PFSK-1 (cell line): ENCODE measurements around the gene COP1.

ENCODE experiments used
- FOXP2 ChIP-seq: optimal IDR thresholded peaks from 2 replicates; pipeline ENCODE3; 2011; ENCODE audit warnings: borderline replicate concordance, control low read depth, inconsistent platforms; ENCODE audit not compliant: insufficient read depth; ENCODE audit errors: extremely low read length, extremely low read depth
- POLR2AphosphoS5 ChIP-seq: IDR thresholded peaks from 2 replicates; pipeline ENCODE4 v1.6.1; 2012; ENCODE audit warnings: low read depth, mild to moderate bottlenecking, control low read depth, low read length, moderate library complexity
- REST ChIP-seq, 2 experiments: IDR thresholded peaks; 2 replicates each; pipeline versions ENCODE4 v1.6.1 to v1.8.0; 2011 to 2012; ENCODE audit warnings: low read depth in 2 of 2, low read length in 2 of 2, control low read depth in 1 of 2, inconsistent platforms in 1 of 2, mild to moderate bottlenecking in 1 of 2, moderate library complexity in 1 of 2; ENCODE audit not compliant: insufficient read depth in 1 of 2
- SIN3A ChIP-seq: IDR thresholded peaks from 2 replicates; pipeline ENCODE4 v1.6.1; 2012; ENCODE audit warnings: mild to moderate bottlenecking, low read length, moderate library complexity, borderline replicate concordance; ENCODE audit not compliant: insufficient read depth
- TAF1 ChIP-seq: IDR thresholded peaks from 2 replicates; pipeline ENCODE4 v1.6.1; 2012; ENCODE audit warnings: low read length, control low read depth, borderline replicate concordance; ENCODE audit not compliant: insufficient read depth

COP1 gene

DNA sequence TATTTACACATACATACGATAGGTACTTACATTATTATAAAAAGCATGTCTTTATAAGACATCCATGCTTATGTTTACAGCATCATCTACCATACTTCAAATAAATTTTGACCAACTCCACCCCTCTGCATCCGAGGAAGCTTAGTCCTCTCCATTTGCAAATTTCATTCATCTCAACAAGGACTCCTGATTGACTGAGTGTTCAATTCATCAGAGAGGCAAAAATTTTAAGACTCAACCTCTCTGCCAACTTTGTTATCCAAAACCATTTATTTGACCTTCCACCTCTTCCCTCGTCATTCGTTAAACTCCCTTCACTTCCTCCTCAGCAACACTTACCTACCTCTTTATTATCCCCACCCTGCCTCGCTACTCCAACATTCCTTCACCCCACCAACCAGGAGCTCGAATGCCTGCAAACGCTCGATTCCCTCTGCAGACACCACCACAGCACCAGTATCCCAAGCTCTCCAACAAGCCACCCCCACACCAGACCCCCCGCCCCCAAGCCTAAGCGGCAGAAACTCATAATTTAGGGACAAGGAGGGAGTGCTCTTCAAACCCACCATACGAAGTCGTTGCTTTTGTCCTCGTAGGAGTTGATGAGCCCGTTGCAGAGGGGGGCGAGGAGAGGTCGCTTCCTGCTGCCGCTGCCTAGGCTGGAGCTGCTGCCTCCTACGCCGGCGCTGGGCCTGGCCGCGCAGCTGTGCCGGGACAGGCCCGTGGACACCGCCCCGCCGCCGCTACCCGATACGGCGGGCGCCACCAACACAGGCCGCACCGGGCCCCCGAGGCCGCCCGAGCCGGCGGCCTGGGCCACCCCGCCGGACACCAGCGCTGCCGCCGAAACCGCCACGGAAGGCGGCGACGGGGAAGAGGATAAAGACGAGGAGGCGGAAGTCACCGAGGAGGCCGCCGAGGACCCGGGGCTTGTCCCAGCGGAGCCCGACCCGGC, 803 bp downstream of the COP1 start:
- TF ChIP-seq POLR2AphosphoS5 (no peak), REST (IDR thresholded peaks at IDR 0.05; ENCODE audit: insufficient read depth in 1 of 2, low read depth in 2 of 2, low read length in 2 of 2) (no peak), FOXP2 (no peak), SIN3A (no peak), TAF1 (no peak)

DNA sequence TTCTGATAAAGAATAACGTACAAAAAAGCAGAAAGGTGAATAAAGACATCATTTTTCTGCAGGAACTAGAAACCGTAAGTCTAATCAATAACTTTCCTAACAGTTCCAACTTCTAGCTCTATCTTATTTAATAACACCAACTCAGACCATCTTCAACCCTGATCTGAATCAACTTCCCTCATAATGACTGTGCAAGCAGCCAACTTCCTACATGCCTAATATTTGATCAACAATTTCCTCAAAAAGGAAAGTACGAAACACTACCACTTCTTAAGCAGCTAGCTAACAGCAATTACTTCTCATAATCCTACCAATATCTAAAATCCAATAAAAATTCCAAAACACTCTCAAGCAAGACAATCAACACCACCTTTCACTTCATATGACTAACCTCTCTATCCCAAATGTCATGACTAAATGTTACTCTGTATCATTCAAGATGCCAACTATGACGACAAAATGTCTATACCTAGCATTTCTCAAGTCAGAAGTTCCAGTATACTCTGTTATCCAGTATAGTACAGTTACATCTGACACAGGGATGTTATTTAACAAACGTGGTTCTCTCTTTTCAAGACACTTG, 1.7 kb downstream of the COP1 start:
- TF ChIP-seq REST (IDR thresholded peaks at IDR 0.05; ENCODE audit: insufficient read depth in 1 of 2, low read depth in 2 of 2, low read length in 2 of 2) (no peak), FOXP2 (no peak), SIN3A (no peak), TAF1 (no peak)

DNA sequence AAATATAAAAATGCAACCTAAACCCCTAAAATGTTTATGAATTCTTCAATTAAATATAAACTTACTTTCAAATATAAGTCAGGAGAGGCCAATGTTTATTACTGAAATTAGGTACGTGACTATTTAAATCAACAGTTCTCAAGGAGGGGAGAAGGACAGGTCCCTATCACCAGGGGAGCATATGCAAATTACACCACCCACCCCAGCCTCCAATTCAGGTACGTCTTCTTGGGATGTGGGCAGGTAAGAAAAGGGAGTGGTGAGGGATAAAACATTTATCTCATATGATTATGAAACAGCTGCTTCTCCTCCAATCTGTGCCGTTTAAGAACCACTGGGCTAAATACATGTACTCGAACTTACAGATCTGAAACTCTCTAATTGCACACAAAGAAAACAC, 3.4 kb downstream of the COP1 start:
- TF ChIP-seq SIN3A: no peak
- no peak for TF ChIP-seq REST (IDR thresholded peaks at IDR 0.05; ENCODE audit: insufficient read depth in 1 of 2, low read depth in 2 of 2, low read length in 2 of 2)
- TF ChIP-seq TAF1: no peak
- no peak for TF ChIP-seq POLR2AphosphoS5
- TF ChIP-seq FOXP2: no peak

DNA sequence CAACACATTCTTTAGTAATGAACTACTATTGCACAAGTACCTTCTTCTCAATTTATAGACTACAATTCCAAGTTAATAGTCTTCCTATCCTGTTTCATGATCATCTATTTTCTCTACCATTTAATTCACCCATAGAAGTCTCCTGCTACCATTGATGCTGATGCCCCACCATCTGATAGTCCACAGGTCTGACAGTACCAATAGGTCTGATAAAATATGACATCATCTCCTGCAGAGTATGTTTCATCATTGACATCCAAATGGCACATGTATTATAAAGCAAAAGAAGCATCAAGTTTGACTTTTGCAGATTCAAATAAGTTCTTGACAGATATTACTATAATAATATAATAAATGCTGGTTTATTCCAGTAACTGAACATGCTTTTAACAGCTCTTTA, 5.5 kb downstream of the COP1 start:
- TF ChIP-seq FOXP2: no peak
- no peak for TF ChIP-seq POLR2AphosphoS5
- no peak for TF ChIP-seq TAF1
- TF ChIP-seq SIN3A: no peak
- TF ChIP-seq REST (IDR thresholded peaks at IDR 0.05; ENCODE audit: insufficient read depth in 1 of 2, low read depth in 2 of 2, low read length in 2 of 2): no peak
